ENCODE data around the gene SORCS2.

GRCh38 chr4:7183780-7184460, 8.4 kb upstream of the SORCS2 start:
- TF ChIP-seq EZH2 (IDR thresholded peaks at IDR 0.05; ENCODE audit: insufficient read depth, low read length) (no peak), CTCF (IDR thresholded peaks at IDR 0.05; ENCODE audit: insufficient read depth, low read depth, low read length) (no peak)

Measured in astrocyte (in vitro differentiated cells and primary cell).